Measurements from ENCODE around the gene VAMP1. TPM values are rescaled to one million over a fixed set of nuclear protein-coding genes. Genes with fewer than 3 reads are reported as not detected.
A peak's percentile ranks its signal among the peaks of the same experiment; 100 is the strongest.

The VAMP1 gene
- total RNA-seq, 2 experiments from 2014 or later: 84.8 to 87.7 TPM

DNA sequence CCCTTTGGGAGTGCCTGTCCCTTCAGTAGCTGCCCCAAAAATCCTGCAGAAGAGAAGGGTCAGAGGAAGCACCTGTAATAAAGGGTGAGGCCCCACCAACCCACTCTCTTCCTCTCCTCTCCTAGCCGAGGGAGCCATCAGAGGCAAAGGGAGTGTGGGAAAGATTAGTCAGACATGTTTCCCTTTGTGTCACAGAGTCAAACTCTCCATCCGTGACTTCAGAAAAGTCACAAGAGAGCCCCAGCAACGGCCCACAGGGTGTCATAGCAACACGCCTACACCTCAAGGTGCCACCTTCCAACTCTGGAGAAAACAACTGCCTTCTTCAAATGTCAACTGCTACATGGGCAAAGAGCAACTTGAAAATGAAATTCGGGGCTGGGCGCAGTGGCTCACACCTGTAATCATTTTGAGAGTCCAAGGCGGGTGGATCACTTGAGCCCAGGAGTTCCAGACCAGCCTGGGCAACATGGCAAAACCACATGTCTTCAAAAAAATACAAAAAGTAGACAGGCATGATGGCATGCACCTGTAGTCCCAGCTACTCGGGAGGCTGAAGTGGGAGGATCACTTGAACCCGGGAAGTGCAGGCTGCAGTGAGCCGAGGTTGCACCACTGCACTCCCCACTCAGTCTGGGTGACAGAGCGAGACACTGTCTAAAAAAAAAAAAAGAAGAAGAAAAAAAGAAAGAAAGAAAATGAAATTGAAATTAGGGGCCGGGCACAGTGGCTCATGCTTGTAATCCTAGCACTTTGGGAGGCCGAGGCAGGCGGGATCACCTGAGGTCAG lies 43.4 kb downstream of the VAMP1 start:
- no peaks in the 10 kb centered on the region for H3K36me3 Mint-ChIP-seq (ENCODE audit: low read depth)
- Histone ChIP-seq H3K9me3 (ENCODE audit: control insufficient read depth in 1 of 2, insufficient read depth in 1 of 2, low read length in 2 of 2) (no peaks in the 10 kb centered on the region), H3K36me3 (ENCODE audit: insufficient read depth, low read length) (no peaks in the 10 kb centered on the region), H3K27ac (ENCODE audit: low read depth in 1 of 2, low read length in 2 of 2) (peak overlapping the region; percentile 69 to 91), H3K4me3 (ENCODE audit: low read length) (peak overlapping the region; percentile 1), H3K27me3 (ENCODE audit: control insufficient read depth in 1 of 2, insufficient read depth in 2 of 2, low read length in 2 of 2) (no peaks in the 10 kb centered on the region), H3K4me1 (ENCODE audit: insufficient read depth, low read length) (peaks cover 54% of the 10 kb centered on the region)
- no peaks in the 10 kb centered on the region for H3K27me3 Mint-ChIP-seq
- no peaks in the 10 kb centered on the region for H3K9me3 Mint-ChIP-seq
- ATAC-seq (ENCODE audit: poor library complexity) (peak; percentile 80), DNase-seq (peak; percentile 54 to 90 (median 77))
- no peak for TF ChIP-seq CTCF (IDR thresholded peaks at IDR 0.05)
- POLR2A ChIA-PET: interaction anchor here (0.6 to 5.4 kb wide), 6 partner anchors 18 to 193 kb away, joined by 3 to 99 read pairs (median 13); partner anchors contain the start of genes CD27, TAPBPL and VAMP1
- CTCF ChIA-PET: interaction anchor here (0.8 to 5.4 kb wide), 7 partner anchors 25 to 111 kb away, joined by 3 to 61 read pairs (median 5); partner anchors contain the start of gene TAPBPL
- peak overlapping the region; percentile 65 for H3K4me3 Mint-ChIP-seq
- intact Hi-C loops (cut with DNase I, micrococcal nuclease): loop anchor here in 1 of 2 experiments (2.0 kb wide), 1 partner anchor 18 kb away; the partner anchor contains the start of gene CD27
- H3K27ac Mint-ChIP-seq: peak overlapping the region; percentile 93
- peaks cover 55% of the 10 kb centered on the region for H3K4me1 Mint-ChIP-seq (ENCODE audit: low read depth)

DNA sequence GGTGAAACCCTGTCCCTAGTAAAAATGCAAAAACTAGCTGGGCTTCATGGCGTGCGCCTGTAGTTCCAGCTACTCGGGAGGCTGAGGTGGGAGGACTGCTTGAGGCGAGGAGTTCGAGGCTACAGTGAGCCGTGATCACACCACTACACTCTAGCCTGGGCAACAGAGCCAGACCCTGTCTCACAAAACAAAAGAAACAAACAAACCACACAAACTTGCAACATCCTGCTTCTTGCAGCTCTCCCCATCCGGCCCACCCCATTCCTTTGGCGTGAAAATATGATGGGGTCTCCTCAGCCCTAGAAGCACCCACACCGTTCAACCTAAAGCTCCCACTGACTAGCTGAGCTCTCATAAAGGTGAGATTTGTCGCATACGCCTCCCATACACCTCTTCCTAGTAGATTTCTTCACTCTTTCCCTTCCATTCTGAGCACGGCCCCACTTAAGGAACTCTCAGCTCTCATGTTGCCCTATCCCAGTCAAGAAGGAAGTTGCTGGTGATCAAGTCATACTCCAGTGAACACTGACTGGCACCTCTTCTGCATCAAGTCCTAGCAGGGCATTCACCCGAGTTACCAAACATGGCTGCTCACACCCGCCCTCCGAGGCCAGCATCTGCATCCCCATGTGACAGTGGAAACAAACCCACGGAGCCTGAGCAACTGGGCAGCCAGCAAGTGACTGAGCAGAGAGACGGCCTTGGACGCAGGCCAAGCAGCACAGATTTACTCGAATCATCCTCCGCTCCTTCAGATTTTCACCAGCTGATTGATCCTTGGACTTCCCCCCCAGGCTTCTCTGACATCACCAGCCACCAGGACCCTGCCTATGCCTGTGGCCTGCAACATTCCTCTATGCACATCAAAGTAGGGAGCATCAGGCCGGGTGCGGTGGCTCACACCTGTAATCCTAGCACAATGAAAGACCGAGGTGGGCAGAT lies 44.6 kb downstream of the VAMP1 start:
- peak overlapping the region; percentile 9 for H3K4me3 Mint-ChIP-seq
- Histone ChIP-seq H3K27me3 (ENCODE audit: control insufficient read depth in 1 of 2, insufficient read depth in 2 of 2, low read length in 2 of 2) (no peaks in the 10 kb centered on the region), H3K27ac (ENCODE audit: low read depth in 1 of 2, low read length in 2 of 2) (peak overlapping the region; percentile 69 to 91), H3K9me3 (ENCODE audit: control insufficient read depth in 1 of 2, insufficient read depth in 1 of 2, low read length in 2 of 2) (no peaks in the 10 kb centered on the region), H3K4me1 (ENCODE audit: insufficient read depth, low read length) (peaks cover 52% of the 10 kb centered on the region), H3K36me3 (ENCODE audit: insufficient read depth, low read length) (no peaks in the 10 kb centered on the region), H3K4me3 (ENCODE audit: low read length) (no peak overlapping the region)
- H3K4me1 Mint-ChIP-seq (ENCODE audit: low read depth): peaks cover 47% of the 10 kb centered on the region
- POLR2A ChIA-PET: interaction anchor here (0.6 to 5.4 kb wide), 10 partner anchors 19 to 139 kb away, joined by 3 to 99 read pairs (median 6); partner anchors contain the start of genes CD27, GAPDH, TAPBPL and VAMP1
- no peaks in the 10 kb centered on the region for H3K9me3 Mint-ChIP-seq
- CTCF ChIA-PET: interaction anchor here (0.8 to 5.4 kb wide), 5 partner anchors 36 to 113 kb away, joined by 3 to 61 read pairs (median 7); no protein-coding TSS in a partner anchor
- H3K36me3 Mint-ChIP-seq (ENCODE audit: low read depth): no peaks in the 10 kb centered on the region
- ATAC-seq (ENCODE audit: poor library complexity) (no peak), DNase-seq (peak in 3 of 14 experiments; percentile 41 to 67 (median 53))
- no peak for TF ChIP-seq CTCF (IDR thresholded peaks at IDR 0.05)
- no peaks in the 10 kb centered on the region for H3K27me3 Mint-ChIP-seq
- peak overlapping the region; percentile 93 for H3K27ac Mint-ChIP-seq
- intact Hi-C loops (cut with DNase I, micrococcal nuclease): loop anchor here in 1 of 2 experiments (2.0 kb wide), 1 partner anchor 19 kb away; the partner anchor contains the start of gene CD27

DNA sequence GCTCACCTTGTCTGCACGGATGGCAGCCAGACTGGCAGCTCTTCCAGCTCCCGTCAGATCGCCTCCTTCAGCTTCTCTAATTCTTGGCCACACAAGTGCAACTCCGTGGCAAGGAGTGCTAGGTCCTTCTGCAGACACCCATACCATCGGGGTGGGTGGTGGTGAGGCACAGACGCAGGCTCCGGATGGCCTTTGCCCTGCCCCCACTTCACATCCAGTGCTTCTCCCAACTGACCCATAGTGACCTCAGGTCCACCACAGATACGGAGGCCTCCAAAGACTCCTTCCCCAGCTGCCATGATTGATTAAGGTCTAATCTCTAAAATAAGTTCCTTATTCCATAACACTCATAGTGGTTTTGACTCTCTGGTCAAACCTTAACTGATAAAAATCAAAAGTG lies 45.6 kb downstream of the VAMP1 start:
- no peaks in the 10 kb centered on the region for H3K9me3 ChIP-seq (ENCODE audit: control insufficient read depth in 1 of 2, insufficient read depth in 1 of 2, low read length in 2 of 2)
- H3K27me3 ChIP-seq (ENCODE audit: control insufficient read depth in 1 of 2, insufficient read depth in 2 of 2, low read length in 2 of 2): no peaks in the 10 kb centered on the region
- H3K27ac ChIP-seq (ENCODE audit: low read depth in 1 of 2, low read length in 2 of 2): peak overlapping the region in 1 of 2 donors; percentile 29
- TF ChIP-seq CTCF (IDR thresholded peaks at IDR 0.05): no peak
- ChIA-PET CTCF (interaction anchor here (1.6 to 5.4 kb wide), 5 partner anchors 38 to 128 kb away, joined by 5 to 61 read pairs (median 27); no protein-coding TSS in a partner anchor), POLR2A (interaction anchor here (1.5 to 5.4 kb wide), 6 partner anchors 10 to 45 kb away, joined by 3 to 99 read pairs (median 21); partner anchors contain the start of genes CD27, TAPBPL and VAMP1)
- DNase-seq: no peak
- H3K4me3 ChIP-seq (ENCODE audit: low read length): no peak overlapping the region
- H3K4me3 Mint-ChIP-seq: no peak overlapping the region
- no peaks in the 10 kb centered on the region for H3K9me3 Mint-ChIP-seq
- no peaks in the 10 kb centered on the region for H3K27me3 Mint-ChIP-seq
- intact Hi-C loops (cut with DNase I, micrococcal nuclease): loop anchor here (5.0 kb wide), 2 partner anchors 103 to 132 kb away; partner anchors contain the start of gene IFFO1 (in 2 of the 2)
- no peaks in the 10 kb centered on the region for H3K36me3 Mint-ChIP-seq (ENCODE audit: low read depth)
- ATAC-seq (ENCODE audit: poor library complexity): no peak
- H3K27ac Mint-ChIP-seq: peak overlapping the region; percentile 70
- no peaks in the 10 kb centered on the region for H3K36me3 ChIP-seq (ENCODE audit: insufficient read depth, low read length)
- peaks cover 43% of the 10 kb centered on the region for H3K4me1 ChIP-seq (ENCODE audit: insufficient read depth, low read length)
- H3K4me1 Mint-ChIP-seq (ENCODE audit: low read depth): peaks cover 37% of the 10 kb centered on the region

Data from CD4-positive, alpha-beta T cell (primary cell).